ENCODE measurements around the gene SLC35G1. TPM values are rescaled to one million over a fixed set of nuclear protein-coding genes. Genes with fewer than 3 reads are reported as not detected.
A peak's percentile ranks its signal among the peaks of the same experiment; 100 is the strongest.

Gene SLC35G1, protein sequence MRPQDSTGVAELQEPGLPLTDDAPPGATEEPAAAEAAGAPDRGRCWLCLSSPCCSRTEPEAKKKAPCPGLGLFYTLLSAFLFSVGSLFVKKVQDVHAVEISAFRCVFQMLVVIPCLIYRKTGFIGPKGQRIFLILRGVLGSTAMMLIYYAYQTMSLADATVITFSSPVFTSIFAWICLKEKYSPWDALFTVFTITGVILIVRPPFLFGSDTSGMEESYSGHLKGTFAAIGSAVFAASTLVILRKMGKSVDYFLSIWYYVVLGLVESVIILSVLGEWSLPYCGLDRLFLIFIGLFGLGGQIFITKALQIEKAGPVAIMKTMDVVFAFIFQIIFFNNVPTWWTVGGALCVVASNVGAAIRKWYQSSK
- total RNA-seq (2021; ENCODE audit: unreplicated experiment), result 9.4 TPM
- polyA plus RNA-seq (2012), result 2.7 and 4.7 TPM in 2 replicates
- percentile 67 among the genes with signal in this experiment for Bru-seq, nascent RNA
- percentile 64 among the genes with signal in this experiment for BruChase-seq, experiment 1, labeled RNA remaining after a 6-hour chase
- BruChase-seq, experiment 2, labeled RNA remaining after a 2-hour chase, result percentile 69 among the genes with signal in this experiment
- long read RNA-seq, transcript SLC35G1-202 (3 exons, 2,402 nt), result major isoform, 9 of 38 reads
- long read RNA-seq, partial matches to known transcripts, result 6 of 38 reads
- long read RNA-seq, other reads (novel, unspliced or antisense), result 21 of 38 reads

DNA sequence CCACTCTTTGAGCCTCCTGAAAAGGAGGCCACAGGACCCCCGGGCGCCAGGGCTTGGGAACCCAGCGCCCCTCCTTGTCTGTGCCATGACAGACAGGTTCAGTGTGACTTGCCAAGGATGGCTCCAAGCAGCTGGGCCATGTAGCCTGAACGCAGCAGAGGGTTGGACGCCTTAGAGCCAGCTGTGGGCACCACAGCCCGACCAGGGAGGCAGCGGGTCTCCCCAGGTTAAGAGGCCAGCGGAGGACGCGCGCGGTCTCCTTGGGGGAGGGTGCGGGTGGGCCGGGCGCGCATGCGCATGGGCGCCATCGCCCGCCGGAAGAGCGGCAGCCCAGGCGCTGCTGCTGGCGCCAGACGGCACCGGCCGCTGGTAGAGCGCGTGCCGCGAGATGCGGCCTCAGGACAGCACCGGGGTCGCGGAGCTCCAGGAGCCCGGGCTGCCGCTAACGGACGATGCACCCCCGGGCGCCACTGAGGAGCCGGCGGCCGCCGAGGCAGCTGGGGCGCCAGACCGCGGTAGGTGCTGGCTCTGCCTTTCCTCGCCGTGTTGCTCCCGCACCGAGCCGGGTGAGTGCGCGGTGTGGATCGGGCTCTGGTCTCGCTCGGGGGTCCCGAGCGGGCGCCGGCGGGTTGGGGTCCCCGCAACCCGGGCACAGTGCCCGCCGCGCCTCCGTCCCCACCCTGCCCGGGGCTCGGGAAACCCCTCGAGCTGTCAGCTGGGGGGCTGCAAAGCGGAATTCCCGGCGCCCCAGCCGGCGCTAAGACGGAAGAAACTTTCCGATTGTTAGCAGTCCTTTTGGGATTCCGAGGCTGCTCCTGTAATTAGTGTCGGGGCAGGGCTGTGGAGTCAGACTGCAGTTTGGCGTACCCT lies at the start of gene SLC35G1:
SLC35G1 (plus strand) TSS at position 333 of the 870 bp plus-strand sequence; CDS start at position 389, 56 bp downstream.
- Histone ChIP-seq H3K27me3 (ENCODE audit: insufficient read depth, low read length) (no peaks in the 10 kb centered on the region), H3K79me2 (ENCODE audit: insufficient read depth, low read length) (peaks cover 15% of the 10 kb centered on the region), H3K9me3 (ENCODE audit: control insufficient read depth in 1 of 2, insufficient read depth in 1 of 2, low read depth in 1 of 2, low read length in 2 of 2) (no peaks in the 10 kb centered on the region), H4K20me1 (ENCODE audit: insufficient read depth) (no peaks in the 10 kb centered on the region), H3K4me2 (ENCODE audit: low read length) (peak within 1 kb of the TSS; percentile 98), H2AFZ (ENCODE audit: low read depth, low read length, poor library complexity, severe bottlenecking) (peak within 1 kb of the TSS; percentile 99), H3K9ac (ENCODE audit: low read length) (peak within 1 kb of the TSS; percentile 78), H3K27ac (ENCODE audit: low read depth, low read length) (peak within 1 kb of the TSS; percentile 53; the same call in 1 of the 2 replicates), H3K9me2 (ENCODE audit: insufficient read depth) (no peaks in the 10 kb centered on the region), H3K4me3 (replicated peaks in 1 of 2; ENCODE audit: low read depth in 1 of 2, low read length in 2 of 2) (peak within 1 kb of the TSS; percentile 64 to 78), H3K36me3 (ENCODE audit: control insufficient read depth in 1 of 2, insufficient read depth in 2 of 2, low read length in 2 of 2) (0 out of 4 replicates have a peak, but pooled peaks cover 0 to 5% of the 10 kb centered on the region in 2 experiments), H3K4me1 (ENCODE audit: control insufficient read depth in 1 of 2, insufficient read depth in 2 of 2, low read length in 2 of 2) (peaks cover 0 to 20% of the 10 kb centered on the region in 2 experiments; a peak in 2 of 4 replicates)
- RAD21 ChIA-PET (ENCODE audit: low non-redundant PET in 1 of 2, low total read pairs in 2 of 2, uncharacterized antibody in 2 of 2, unreplicated experiment in 2 of 2), result no interaction called here
- POLR2A ChIA-PET, result no interaction called here
- peak; percentile 94 for ATAC-seq
- DNase-seq (ENCODE audit: low read depth, low spot score), result peak; percentile 38
- BruUV-seq (replicated peaks), result no TSS peak
- CTCF ChIA-PET, result no interaction called here
- intact Hi-C loops (cut with micrococcal nuclease), result no loop called here
- TF ChIP-seq TCF7L2 (IDR thresholded peaks at IDR 0.05; ENCODE audit: borderline replicate concordance, extremely low read depth, insufficient read depth, insufficient read length), result no peak
- TF ChIP-seq, protein P1, sequence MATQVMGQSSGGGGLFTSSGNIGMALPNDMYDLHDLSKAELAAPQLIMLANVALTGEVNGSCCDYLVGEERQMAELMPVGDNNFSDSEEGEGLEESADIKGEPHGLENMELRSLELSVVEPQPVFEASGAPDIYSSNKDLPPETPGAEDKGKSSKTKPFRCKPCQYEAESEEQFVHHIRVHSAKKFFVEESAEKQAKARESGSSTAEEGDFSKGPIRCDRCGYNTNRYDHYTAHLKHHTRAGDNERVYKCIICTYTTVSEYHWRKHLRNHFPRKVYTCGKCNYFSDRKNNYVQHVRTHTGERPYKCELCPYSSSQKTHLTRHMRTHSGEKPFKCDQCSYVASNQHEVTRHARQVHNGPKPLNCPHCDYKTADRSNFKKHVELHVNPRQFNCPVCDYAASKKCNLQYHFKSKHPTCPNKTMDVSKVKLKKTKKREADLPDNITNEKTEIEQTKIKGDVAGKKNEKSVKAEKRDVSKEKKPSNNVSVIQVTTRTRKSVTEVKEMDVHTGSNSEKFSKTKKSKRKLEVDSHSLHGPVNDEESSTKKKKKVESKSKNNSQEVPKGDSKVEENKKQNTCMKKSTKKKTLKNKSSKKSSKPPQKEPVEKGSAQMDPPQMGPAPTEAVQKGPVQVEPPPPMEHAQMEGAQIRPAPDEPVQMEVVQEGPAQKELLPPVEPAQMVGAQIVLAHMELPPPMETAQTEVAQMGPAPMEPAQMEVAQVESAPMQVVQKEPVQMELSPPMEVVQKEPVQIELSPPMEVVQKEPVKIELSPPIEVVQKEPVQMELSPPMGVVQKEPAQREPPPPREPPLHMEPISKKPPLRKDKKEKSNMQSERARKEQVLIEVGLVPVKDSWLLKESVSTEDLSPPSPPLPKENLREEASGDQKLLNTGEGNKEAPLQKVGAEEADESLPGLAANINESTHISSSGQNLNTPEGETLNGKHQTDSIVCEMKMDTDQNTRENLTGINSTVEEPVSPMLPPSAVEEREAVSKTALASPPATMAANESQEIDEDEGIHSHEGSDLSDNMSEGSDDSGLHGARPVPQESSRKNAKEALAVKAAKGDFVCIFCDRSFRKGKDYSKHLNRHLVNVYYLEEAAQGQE (IDR thresholded peaks at IDR 0.05; ENCODE audit: low read depth), result no peak
- TF ChIP-seq CEBPB (IDR thresholded peaks at IDR 0.05; ENCODE audit: low read depth), result no peak
- TF ChIP-seq ZFX (IDR thresholded peaks at IDR 0.05), result peak; percentile 57; the same call in 1 of the 2 replicates
- TF ChIP-seq, protein P2, sequence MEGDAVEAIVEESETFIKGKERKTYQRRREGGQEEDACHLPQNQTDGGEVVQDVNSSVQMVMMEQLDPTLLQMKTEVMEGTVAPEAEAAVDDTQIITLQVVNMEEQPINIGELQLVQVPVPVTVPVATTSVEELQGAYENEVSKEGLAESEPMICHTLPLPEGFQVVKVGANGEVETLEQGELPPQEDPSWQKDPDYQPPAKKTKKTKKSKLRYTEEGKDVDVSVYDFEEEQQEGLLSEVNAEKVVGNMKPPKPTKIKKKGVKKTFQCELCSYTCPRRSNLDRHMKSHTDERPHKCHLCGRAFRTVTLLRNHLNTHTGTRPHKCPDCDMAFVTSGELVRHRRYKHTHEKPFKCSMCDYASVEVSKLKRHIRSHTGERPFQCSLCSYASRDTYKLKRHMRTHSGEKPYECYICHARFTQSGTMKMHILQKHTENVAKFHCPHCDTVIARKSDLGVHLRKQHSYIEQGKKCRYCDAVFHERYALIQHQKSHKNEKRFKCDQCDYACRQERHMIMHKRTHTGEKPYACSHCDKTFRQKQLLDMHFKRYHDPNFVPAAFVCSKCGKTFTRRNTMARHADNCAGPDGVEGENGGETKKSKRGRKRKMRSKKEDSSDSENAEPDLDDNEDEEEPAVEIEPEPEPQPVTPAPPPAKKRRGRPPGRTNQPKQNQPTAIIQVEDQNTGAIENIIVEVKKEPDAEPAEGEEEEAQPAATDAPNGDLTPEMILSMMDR (IDR thresholded peaks at IDR 0.05 in 2 of 3, conservative IDR thresholded peaks at IDR 0.05 in 1 of 3; ENCODE audit: borderline replicate concordance in 1 of 3, insufficient read depth in 1 of 3, low read depth in 2 of 3, low read length in 2 of 3), result no peak
- TF ChIP-seq SIN3A (IDR thresholded peaks at IDR 0.05; ENCODE audit: low read depth), result no peak; the same call in 1 of the 2 replicates
- TF ChIP-seq, protein P3, sequence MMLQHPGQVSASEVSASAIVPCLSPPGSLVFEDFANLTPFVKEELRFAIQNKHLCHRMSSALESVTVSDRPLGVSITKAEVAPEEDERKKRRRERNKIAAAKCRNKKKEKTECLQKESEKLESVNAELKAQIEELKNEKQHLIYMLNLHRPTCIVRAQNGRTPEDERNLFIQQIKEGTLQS (IDR thresholded peaks at IDR 0.05), result no peak
- TF ChIP-seq CBX3 (IDR thresholded peaks at IDR 0.05; ENCODE audit: low read depth), result no peak
- no peak for TF ChIP-seq EZH2 (IDR thresholded peaks at IDR 0.05)
- TF ChIP-seq RAD21 (IDR thresholded peaks at IDR 0.05; ENCODE audit: low read depth), result no peak
- TF ChIP-seq SP1 (IDR thresholded peaks at IDR 0.05; ENCODE audit: low read depth), result no peak
- no peak for TF ChIP-seq ELF1 (IDR thresholded peaks at IDR 0.05; ENCODE audit: borderline replicate concordance, low read depth)
- TF ChIP-seq EGR1 (IDR thresholded peaks at IDR 0.05; ENCODE audit: low read depth), result no peak
- TF ChIP-seq, protein P4, sequence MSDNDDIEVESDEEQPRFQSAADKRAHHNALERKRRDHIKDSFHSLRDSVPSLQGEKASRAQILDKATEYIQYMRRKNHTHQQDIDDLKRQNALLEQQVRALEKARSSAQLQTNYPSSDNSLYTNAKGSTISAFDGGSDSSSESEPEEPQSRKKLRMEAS (IDR thresholded peaks at IDR 0.05), result peak; percentile 90
- no peak for TF ChIP-seq JUND (IDR thresholded peaks at IDR 0.05)
- TF ChIP-seq SRF (IDR thresholded peaks at IDR 0.05; ENCODE audit: low read depth), result no peak
- peak; percentile 95 for TF ChIP-seq POLR2AphosphoS5 (IDR thresholded peaks at IDR 0.05; ENCODE audit: low read depth, low read length)
- no peak for TF ChIP-seq ZNF274 (IDR thresholded peaks at IDR 0.05; ENCODE audit: low read depth, low read length)
- no peak for TF ChIP-seq EZH2phosphoT487 (IDR thresholded peaks at IDR 0.05; ENCODE audit: borderline replicate concordance)
